H1 (cell line): Measurements from ENCODE around the gene HARS1.

ENCODE experiments used
- CHD2 ChIP-seq: IDR thresholded peaks from 2 replicates; pipeline ENCODE4 v1.6.1; 2012; ENCODE audit warnings: low read length, improper control_type of control experiment
- CREB1 ChIP-seq: IDR thresholded peaks from 2 replicates; pipeline ENCODE4 v1.6.1; 2012; ENCODE audit warnings: inconsistent platforms
- CTCF ChIP-seq, 3 experiments: IDR thresholded peaks; 1 replicate in 2 of 3; 2 replicates in 1 of 3; pipeline versions ENCODE4 v1.5.1 to v1.6.1; 2011; ENCODE audit warnings: low read length in 3 of 3, mild to moderate bottlenecking in 3 of 3, inconsistent platforms in 2 of 3, low read depth in 1 of 3, moderate library complexity in 1 of 3; ENCODE audit not compliant: insufficient read depth in 1 of 3; ENCODE audit errors: control extremely low read depth in 1 of 3
- EZH2 ChIP-seq: fragments of 200-600 bp; sonication (generic); IDR thresholded peaks from 2 replicates; pipeline ENCODE4 v1.7.1; 2012; ENCODE audit warnings: low read depth, mild to moderate bottlenecking, moderate library complexity, low read length, inconsistent platforms; ENCODE audit not compliant: severe bottlenecking
- JUN ChIP-seq: IDR thresholded peaks from 2 replicates; pipeline ENCODE4 v1.6.1; 2011; ENCODE audit warnings: low read depth, mild to moderate bottlenecking, improper control_type of control experiment, low read length
- MAX ChIP-seq: IDR thresholded peaks from 2 replicates; pipeline ENCODE4 v1.6.1; 2012; ENCODE audit warnings: inconsistent platforms
- NANOG ChIP-seq: IDR thresholded peaks from 2 replicates; pipeline ENCODE4 v1.6.1; 2011; ENCODE audit warnings: low read length, low read depth, mild to moderate bottlenecking, inconsistent platforms; ENCODE audit not compliant: insufficient read depth, poor library complexity, severe bottlenecking
- POLR2A ChIP-seq, 2 experiments: IDR thresholded peaks; 1 replicate in 1 of 2; 2 replicates in 1 of 2; pipeline ENCODE4 v1.6.1; 2011; ENCODE audit warnings: low read depth in 2 of 2, low read length in 2 of 2, mild to moderate bottlenecking in 2 of 2; ENCODE audit errors: control extremely low read depth in 1 of 2
- RAD21 ChIP-seq, 2 experiments: IDR thresholded peaks in 1 of 2; conservative IDR thresholded peaks in 1 of 2; 2 replicates each; pipeline ENCODE4 v1.6.1; 2011; ENCODE audit warnings: low read depth in 2 of 2, low read length in 2 of 2, improper control_type of control experiment in 1 of 2, inconsistent platforms in 1 of 2, mild to moderate bottlenecking in 1 of 2, moderate library complexity in 1 of 2
- RFX5 ChIP-seq: IDR thresholded peaks from 2 replicates; pipeline ENCODE4 v1.6.1; 2011; ENCODE audit warnings: low read depth, low read length, improper control_type of control experiment, borderline replicate concordance
- SIN3A ChIP-seq, 2 experiments: IDR thresholded peaks in 1 of 2; conservative IDR thresholded peaks in 1 of 2; 2 replicates each; pipeline ENCODE4 v1.6.1; 2011 to 2012; ENCODE audit warnings: low read length in 2 of 2, improper control_type of control experiment in 1 of 2, low read depth in 1 of 2, mild to moderate bottlenecking in 1 of 2
- YY1 ChIP-seq: IDR thresholded peaks from 2 replicates; pipeline ENCODE4 v1.6.1; 2011; ENCODE audit warnings: low read depth, mild to moderate bottlenecking, low read length
- TF ChIP-seq, protein P1 (sequence below): IDR thresholded peaks from 2 replicates; pipeline ENCODE4 v1.6.1; 2011; ENCODE audit warnings: low read depth, mild to moderate bottlenecking, low read length; ENCODE audit not compliant: insufficient read depth

DNA sequence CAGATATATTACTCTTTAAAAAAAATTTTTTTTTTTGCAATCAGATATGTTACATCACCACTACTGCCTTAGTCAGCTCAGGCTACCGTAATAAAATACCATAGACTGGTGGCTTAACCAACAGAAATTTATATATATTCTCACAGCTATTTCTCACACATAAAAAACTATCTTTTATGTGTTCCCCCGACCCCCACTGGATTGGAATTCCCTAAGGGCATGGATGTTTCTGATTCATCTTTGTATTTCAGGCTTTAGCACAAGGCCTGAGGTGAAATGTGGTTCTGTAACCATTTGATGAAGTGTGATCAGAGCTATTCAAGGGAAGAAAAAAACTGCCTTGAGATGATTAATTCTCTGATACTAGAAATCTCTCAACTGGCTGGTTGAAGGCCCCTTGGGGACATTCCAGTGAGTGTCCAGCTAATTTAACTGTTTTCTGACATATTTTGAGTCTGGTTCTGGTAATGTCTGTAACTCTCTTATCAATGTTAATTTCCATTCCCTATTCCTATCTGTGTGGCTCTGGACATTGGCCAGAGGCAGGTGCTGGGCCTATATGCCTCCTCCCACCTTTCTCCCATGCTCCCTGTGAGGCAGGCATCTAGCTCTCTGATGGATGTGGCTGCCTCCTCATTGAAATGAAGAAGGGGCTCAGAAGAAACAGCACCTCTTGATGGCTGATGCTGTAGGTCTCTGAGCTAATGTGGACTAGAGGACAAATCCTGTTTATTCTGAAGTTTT, 60.7 kb downstream of the HARS1 start:
- TF ChIP-seq CTCF (IDR thresholded peaks at IDR 0.05; ENCODE audit: control extremely low read depth in 1 of 3, insufficient read depth in 1 of 3, low read depth in 1 of 3, low read length in 3 of 3): no peak
- TF ChIP-seq, protein P1, sequence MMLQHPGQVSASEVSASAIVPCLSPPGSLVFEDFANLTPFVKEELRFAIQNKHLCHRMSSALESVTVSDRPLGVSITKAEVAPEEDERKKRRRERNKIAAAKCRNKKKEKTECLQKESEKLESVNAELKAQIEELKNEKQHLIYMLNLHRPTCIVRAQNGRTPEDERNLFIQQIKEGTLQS: no peak
- TF ChIP-seq RFX5: no peak
- TF ChIP-seq SIN3A (conservative IDR thresholded peaks at IDR 0.05 in 1 of 2, IDR thresholded peaks at IDR 0.05 in 1 of 2; ENCODE audit: low read depth in 1 of 2, low read length in 2 of 2): no peak
- TF ChIP-seq CREB1: no peak
- no peak for TF ChIP-seq NANOG
- TF ChIP-seq CHD2: no peak
- no peak for TF ChIP-seq RAD21 (IDR thresholded peaks at IDR 0.05 in 1 of 2, conservative IDR thresholded peaks at IDR 0.05 in 1 of 2; ENCODE audit: low read depth in 2 of 2, low read length in 2 of 2)
- TF ChIP-seq EZH2: no peak
- TF ChIP-seq MAX: no peak
- TF ChIP-seq YY1: no peak
- no peak for TF ChIP-seq POLR2A (IDR thresholded peaks at IDR 0.05; ENCODE audit: control extremely low read depth in 1 of 2, low read depth in 2 of 2, low read length in 2 of 2)
- no peak for TF ChIP-seq JUN
